Right renal pelvis (tissue), 4 donors: ENCODE results near the gene UPK3A. TPM values are rescaled to one million over a fixed set of nuclear protein-coding genes. Genes with fewer than 3 reads are reported as not detected.

Experiments used
- polyA plus RNA-seq, 4 donors: library from polyadenylated mRNA; unstranded; fragments of 120-200 nt; gene quantifications; one replicate each; pipeline ENCODE4 v1.2.1, GENCODE V29; 2013; ENCODE audit not compliant: insufficient read length in 4 of 4

The UPK3A gene
- polyA plus RNA-seq, 4 donors, result 0.60 to 8.8 (median 5.1) TPM

Other genes with a start within 250 kb of the UPK3A start
- gene NUP50, start 121.0 kb upstream of the UPK3A start, polyA plus RNA-seq, result 10 to 100 TPM; 43.3 to 57.0 (median 51.8) TPM
- 10 to 100 TPM; 18.3 to 24.9 (median 21.3) TPM for gene KIAA0930, start 44.1 kb upstream of the UPK3A start, polyA plus RNA-seq
- gene FAM118A, start 25.0 kb downstream of the UPK3A start, polyA plus RNA-seq, result 10 to 100 TPM; 17.0 to 24.8 (median 20.6) TPM
- gene SMC1B, start 128.7 kb downstream of the UPK3A start, polyA plus RNA-seq, result under 1 TPM; 0.14 to 0.40 (median 0.18) TPM
- 1 to 10 TPM; 6.9 to 7.6 (median 7.4) TPM for gene RIBC2, start 128.7 kb downstream of the UPK3A start, polyA plus RNA-seq
- 100 to 1,000 TPM in 3 of 4 donors, 10 to 100 TPM in 1; 95.2 to 194 (median 139) TPM for gene FBLN1, start 217.9 kb downstream of the UPK3A start, polyA plus RNA-seq